Neural crest cell (in vitro differentiated cells): ENCODE results near the gene PLXND1. TPM values are rescaled to one million over a fixed set of nuclear protein-coding genes. Genes with fewer than 3 reads are reported as not detected.

Source experiments
- DNase-seq: peaks from one replicate; pipeline ENCODE4 v3.0.0; 2021; ENCODE audit warnings: low read depth, mixed read lengths, low spot score
- H3K27ac Mint-ChIP-seq: one replicate; pipeline ENCODE4 v1.8.0; 2021; ENCODE audit warnings: mild to moderate bottlenecking, mixed read lengths; ENCODE audit not compliant: unreplicated experiment
- H3K27me3 Mint-ChIP-seq: 2 replicates; pipeline ENCODE4 v1.8.0; 2021; ENCODE audit warnings: low read depth, mild to moderate bottlenecking, mixed read lengths
- H3K36me3 Mint-ChIP-seq: 2 replicates; pipeline ENCODE4 v1.8.0; 2021; ENCODE audit warnings: low read depth, mild to moderate bottlenecking, mixed read lengths
- H3K4me1 Mint-ChIP-seq: 2 replicates; pipeline ENCODE4 v1.8.0; 2021; ENCODE audit warnings: mixed read lengths
- H3K4me3 Mint-ChIP-seq: one replicate; pipeline ENCODE4 v1.8.0; 2021; ENCODE audit warnings: mild to moderate bottlenecking, mixed read lengths
- H3K9me3 Mint-ChIP-seq: 2 replicates; pipeline ENCODE4 v1.8.0; 2021; ENCODE audit warnings: mixed read lengths
- CTCF ChIP-seq: fragments of 200-600 bp; sonication (generic); conservative IDR thresholded peaks from 2 replicates; pipeline ENCODE4 v1.5.0; 2021; ENCODE audit warnings: antibody characterized with exemption, mild to moderate bottlenecking
- total RNA-seq: library from RNA; stranded (reverse); gene quantifications from 2 replicates; pipeline ENCODE4 v1.2.1, GENCODE V29; 2021

PLXND1 gene
- total RNA-seq, 1 donor from 2014 or later, result 39.4 TPM

- Mint-ChIP-seq H3K4me3 (no peak overlapping the region), H3K36me3 (no peaks in the 10 kb centered on the region), H3K9me3 (no peaks in the 10 kb centered on the region), H3K27me3 (no peaks in the 10 kb centered on the region), H3K27ac (no peak overlapping the region), H3K4me1 (peaks cover 25% of the 10 kb centered on the region)
- no peak for DNase-seq
- TF ChIP-seq CTCF, result no peak
Measured at GRCh38 chr3:129614927-129615363, 8.5 kb upstream of the PLXND1 start.

DNA sequence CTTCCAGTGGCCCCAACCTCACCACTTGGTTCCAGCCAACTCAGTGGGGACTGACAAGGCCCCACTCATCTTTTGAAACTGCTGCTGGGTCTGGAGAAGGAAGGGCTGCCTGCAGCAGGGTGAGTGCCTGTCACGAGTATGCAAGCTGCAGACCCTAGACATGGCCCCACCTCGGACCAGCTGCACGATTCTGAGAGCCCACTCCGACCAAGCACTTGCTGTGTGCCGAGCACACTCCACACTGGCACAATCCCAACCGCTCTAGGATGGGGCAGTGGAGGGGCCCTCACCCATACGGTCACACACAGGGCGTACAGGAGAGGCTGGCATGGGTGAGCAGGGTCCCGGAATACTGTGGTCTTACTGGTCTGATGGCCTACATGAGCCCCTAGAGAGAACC, 8.0 kb upstream of the PLXND1 start:
- peak overlapping the region; percentile 71 for H3K27ac Mint-ChIP-seq
- peaks cover 30% of the 10 kb centered on the region for H3K4me1 Mint-ChIP-seq
- H3K4me3 Mint-ChIP-seq, result no peak overlapping the region
- TF ChIP-seq CTCF, result no peak
- H3K9me3 Mint-ChIP-seq, result no peaks in the 10 kb centered on the region
- H3K36me3 Mint-ChIP-seq, result no peaks in the 10 kb centered on the region
- H3K27me3 Mint-ChIP-seq, result peaks cover 3% of the 10 kb centered on the region
- no peak for DNase-seq

- H3K4me3 Mint-ChIP-seq, result no peak overlapping the region
- no peak for DNase-seq
- peaks cover 33% of the 10 kb centered on the region for H3K4me1 Mint-ChIP-seq
- no peak overlapping the region for H3K27ac Mint-ChIP-seq
- TF ChIP-seq CTCF, result no peak
- no peaks in the 10 kb centered on the region for H3K9me3 Mint-ChIP-seq
- H3K36me3 Mint-ChIP-seq, result no peaks in the 10 kb centered on the region
- H3K27me3 Mint-ChIP-seq, result peaks cover 9% of the 10 kb centered on the region
Measured at GRCh38 chr3:129613367-129613740, 6.9 kb upstream of the PLXND1 start.

GRCh38 chr3:129612534-129613366, 6.3 kb upstream of the PLXND1 start:
- Mint-ChIP-seq H3K27ac (no peak overlapping the region), H3K4me3 (no peak overlapping the region)
- TF ChIP-seq CTCF, result no peak

GRCh38 chr3:129611812-129612533, 5.5 kb upstream of the PLXND1 start:
- peaks cover 17% of the 10 kb centered on the region for H3K27me3 Mint-ChIP-seq
- H3K9me3 Mint-ChIP-seq, result no peaks in the 10 kb centered on the region
- peaks cover 38% of the 10 kb centered on the region for H3K4me1 Mint-ChIP-seq
- H3K27ac Mint-ChIP-seq, result no peak overlapping the region
- peak overlapping the region; percentile 23 for H3K4me3 Mint-ChIP-seq
- TF ChIP-seq CTCF, result no peak
- no peaks in the 10 kb centered on the region for H3K36me3 Mint-ChIP-seq
- DNase-seq, result no peak

More at GRCh38 chr3:129612534-129613366, 6.3 kb upstream of the PLXND1 start:
- Mint-ChIP-seq H3K36me3 (no peaks in the 10 kb centered on the region), H3K9me3 (no peaks in the 10 kb centered on the region), H3K27me3 (peaks cover 12% of the 10 kb centered on the region), H3K4me1 (peaks cover 33% of the 10 kb centered on the region)
- no peak for DNase-seq
